ENCODE data around the gene SEMA3A.

DNA sequence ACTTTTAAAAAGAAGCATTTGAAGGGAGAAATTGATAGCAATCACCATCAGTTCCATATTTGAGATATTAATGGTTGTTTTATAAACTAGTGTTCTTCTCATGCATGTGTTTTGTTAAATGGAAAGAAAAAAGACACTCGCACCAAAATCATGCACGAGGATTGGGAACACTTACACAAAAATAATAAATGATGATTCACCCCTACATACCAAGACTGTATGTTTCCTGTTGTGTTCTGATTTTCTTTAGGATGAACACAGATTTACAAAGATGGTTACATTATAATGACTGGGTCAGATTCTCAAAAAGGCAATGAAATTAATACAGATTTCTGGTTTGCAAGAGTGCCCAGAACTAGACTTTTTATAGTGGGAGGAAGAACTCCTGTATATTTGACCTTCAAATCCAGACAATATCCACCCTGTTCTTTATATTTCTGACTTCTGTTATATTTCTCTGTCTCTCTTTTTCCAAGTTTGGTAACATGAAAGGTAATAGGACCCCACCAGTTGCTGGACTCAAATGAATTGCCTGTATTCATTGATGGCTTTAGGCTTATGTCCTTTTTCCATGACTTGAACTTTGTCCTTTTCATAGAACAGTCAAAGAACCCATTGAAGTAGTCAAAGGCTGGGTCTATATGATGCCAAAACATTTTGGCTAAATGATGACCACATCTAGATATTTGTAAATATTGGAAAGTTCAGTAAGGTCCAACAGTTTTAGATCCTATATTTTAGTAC is 54.4 kb downstream of the SEMA3A start:
- TF ChIP-seq, protein P1, sequence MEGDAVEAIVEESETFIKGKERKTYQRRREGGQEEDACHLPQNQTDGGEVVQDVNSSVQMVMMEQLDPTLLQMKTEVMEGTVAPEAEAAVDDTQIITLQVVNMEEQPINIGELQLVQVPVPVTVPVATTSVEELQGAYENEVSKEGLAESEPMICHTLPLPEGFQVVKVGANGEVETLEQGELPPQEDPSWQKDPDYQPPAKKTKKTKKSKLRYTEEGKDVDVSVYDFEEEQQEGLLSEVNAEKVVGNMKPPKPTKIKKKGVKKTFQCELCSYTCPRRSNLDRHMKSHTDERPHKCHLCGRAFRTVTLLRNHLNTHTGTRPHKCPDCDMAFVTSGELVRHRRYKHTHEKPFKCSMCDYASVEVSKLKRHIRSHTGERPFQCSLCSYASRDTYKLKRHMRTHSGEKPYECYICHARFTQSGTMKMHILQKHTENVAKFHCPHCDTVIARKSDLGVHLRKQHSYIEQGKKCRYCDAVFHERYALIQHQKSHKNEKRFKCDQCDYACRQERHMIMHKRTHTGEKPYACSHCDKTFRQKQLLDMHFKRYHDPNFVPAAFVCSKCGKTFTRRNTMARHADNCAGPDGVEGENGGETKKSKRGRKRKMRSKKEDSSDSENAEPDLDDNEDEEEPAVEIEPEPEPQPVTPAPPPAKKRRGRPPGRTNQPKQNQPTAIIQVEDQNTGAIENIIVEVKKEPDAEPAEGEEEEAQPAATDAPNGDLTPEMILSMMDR (IDR thresholded peaks at IDR 0.05), result no peak
- TF ChIP-seq GABPB1 (CRISPR knock-in tag; IDR thresholded peaks at IDR 0.05) (no peak), ZNF219 (CRISPR knock-in tag; IDR thresholded peaks at IDR 0.05; ENCODE audit: borderline replicate concordance) (no peak), ZNF263 (CRISPR knock-in tag; IDR thresholded peaks at IDR 0.05; ENCODE audit: low read depth) (no peak), NFYB (CRISPR knock-in tag; conservative IDR thresholded peaks at IDR 0.05; ENCODE audit: low read depth) (no peak), NFE2L1 (CRISPR knock-in tag; IDR thresholded peaks at IDR 0.05) (no peak), JUN (CRISPR knock-in tag; IDR thresholded peaks at IDR 0.05) (no peak)
- TF ChIP-seq, protein P2, sequence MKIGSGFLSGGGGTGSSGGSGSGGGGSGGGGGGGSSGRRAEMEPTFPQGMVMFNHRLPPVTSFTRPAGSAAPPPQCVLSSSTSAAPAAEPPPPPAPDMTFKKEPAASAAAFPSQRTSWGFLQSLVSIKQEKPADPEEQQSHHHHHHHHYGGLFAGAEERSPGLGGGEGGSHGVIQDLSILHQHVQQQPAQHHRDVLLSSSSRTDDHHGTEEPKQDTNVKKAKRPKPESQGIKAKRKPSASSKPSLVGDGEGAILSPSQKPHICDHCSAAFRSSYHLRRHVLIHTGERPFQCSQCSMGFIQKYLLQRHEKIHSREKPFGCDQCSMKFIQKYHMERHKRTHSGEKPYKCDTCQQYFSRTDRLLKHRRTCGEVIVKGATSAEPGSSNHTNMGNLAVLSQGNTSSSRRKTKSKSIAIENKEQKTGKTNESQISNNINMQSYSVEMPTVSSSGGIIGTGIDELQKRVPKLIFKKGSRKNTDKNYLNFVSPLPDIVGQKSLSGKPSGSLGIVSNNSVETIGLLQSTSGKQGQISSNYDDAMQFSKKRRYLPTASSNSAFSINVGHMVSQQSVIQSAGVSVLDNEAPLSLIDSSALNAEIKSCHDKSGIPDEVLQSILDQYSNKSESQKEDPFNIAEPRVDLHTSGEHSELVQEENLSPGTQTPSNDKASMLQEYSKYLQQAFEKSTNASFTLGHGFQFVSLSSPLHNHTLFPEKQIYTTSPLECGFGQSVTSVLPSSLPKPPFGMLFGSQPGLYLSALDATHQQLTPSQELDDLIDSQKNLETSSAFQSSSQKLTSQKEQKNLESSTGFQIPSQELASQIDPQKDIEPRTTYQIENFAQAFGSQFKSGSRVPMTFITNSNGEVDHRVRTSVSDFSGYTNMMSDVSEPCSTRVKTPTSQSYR (CRISPR knock-in tag; IDR thresholded peaks at IDR 0.05), result no peak
- TF ChIP-seq, protein P3, sequence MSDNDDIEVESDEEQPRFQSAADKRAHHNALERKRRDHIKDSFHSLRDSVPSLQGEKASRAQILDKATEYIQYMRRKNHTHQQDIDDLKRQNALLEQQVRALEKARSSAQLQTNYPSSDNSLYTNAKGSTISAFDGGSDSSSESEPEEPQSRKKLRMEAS (CRISPR knock-in tag; IDR thresholded peaks at IDR 0.05), result no peak
- TF ChIP-seq, protein P4, sequence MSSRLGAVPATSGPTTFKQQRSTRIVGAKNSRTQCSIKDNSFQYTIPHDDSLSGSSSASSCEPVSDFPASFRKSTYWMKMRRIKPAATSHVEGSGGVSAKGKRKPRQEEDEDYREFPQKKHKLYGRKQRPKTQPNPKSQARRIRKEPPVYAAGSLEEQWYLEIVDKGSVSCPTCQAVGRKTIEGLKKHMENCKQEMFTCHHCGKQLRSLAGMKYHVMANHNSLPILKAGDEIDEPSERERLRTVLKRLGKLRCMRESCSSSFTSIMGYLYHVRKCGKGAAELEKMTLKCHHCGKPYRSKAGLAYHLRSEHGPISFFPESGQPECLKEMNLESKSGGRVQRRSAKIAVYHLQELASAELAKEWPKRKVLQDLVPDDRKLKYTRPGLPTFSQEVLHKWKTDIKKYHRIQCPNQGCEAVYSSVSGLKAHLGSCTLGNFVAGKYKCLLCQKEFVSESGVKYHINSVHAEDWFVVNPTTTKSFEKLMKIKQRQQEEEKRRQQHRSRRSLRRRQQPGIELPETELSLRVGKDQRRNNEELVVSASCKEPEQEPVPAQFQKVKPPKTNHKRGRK (CRISPR knock-in tag; IDR thresholded peaks at IDR 0.05; ENCODE audit: borderline replicate concordance), result no peak
